ENCODE data around the gene COPG2. TPM values are rescaled to one million over a fixed set of nuclear protein-coding genes. Genes with fewer than 3 reads are reported as not detected.

COPG2 gene
- total and polyA plus RNA-seq, 2 of the 13 experiments (the other 11 are each of a cell fraction or from before 2014, with no cell fraction given) = 14.1 to 17.7 TPM

DNA sequence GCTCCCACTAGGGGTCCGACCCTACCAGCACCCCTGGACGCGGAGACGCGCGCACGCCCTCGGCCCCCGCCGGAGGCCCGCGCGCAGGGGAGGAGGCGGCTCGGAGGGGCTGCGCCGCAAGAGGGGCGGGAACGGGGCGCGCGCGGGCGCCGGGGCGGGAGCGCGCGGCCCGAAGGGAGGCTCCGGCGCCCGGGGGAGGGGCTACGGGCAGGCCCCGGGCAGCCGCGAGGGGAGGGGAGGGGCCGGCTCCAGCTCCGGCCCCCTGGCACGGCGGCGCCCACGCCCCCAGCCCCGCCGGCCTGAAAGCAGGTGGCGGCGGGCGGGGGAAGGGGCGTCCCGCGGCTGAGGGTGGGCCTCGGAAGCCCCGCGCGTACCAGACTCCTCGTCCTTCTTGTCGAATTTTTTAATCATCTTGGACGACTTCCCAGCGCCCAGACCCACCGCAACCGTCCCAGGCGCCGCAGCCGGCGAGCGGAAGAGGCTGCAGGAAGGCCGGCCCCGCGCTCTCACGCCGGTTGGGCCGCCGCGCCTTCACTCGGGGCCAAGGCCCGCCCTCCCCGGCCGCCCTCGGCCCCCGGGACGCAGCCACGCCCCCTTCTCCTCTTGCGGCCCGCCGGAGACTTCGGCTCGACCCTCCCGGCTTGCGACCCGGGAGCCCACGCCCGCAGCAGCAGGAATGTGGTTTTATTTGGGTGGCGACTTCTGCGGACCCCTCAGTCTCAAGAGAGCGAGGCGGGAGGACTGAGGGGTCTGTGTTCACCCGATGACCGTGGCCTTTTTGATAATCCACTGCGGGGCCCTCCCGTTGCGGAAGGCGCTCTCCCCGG lies at the start of gene COPG2 (continued):
- TF ChIP-seq, protein P1, sequence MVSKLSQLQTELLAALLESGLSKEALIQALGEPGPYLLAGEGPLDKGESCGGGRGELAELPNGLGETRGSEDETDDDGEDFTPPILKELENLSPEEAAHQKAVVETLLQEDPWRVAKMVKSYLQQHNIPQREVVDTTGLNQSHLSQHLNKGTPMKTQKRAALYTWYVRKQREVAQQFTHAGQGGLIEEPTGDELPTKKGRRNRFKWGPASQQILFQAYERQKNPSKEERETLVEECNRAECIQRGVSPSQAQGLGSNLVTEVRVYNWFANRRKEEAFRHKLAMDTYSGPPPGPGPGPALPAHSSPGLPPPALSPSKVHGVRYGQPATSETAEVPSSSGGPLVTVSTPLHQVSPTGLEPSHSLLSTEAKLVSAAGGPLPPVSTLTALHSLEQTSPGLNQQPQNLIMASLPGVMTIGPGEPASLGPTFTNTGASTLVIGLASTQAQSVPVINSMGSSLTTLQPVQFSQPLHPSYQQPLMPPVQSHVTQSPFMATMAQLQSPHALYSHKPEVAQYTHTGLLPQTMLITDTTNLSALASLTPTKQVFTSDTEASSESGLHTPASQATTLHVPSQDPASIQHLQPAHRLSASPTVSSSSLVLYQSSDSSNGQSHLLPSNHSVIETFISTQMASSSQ (IDR thresholded peaks at IDR 0.05; ENCODE audit: low read depth) = no peak
- TF ChIP-seq, protein P1 (CRISPR knock-in tag; IDR thresholded peaks at IDR 0.05; ENCODE audit: borderline replicate concordance) = no peak
- TF ChIP-seq CCAR2 (optimal IDR thresholded peaks at IDR 0.05; ENCODE audit: low read depth, low read length) = no peak
- no peak for TF ChIP-seq GATA4 (IDR thresholded peaks at IDR 0.05; ENCODE audit: borderline replicate concordance, low read depth)
- TF ChIP-seq MZF1 (CRISPR knock-in tag; IDR thresholded peaks at IDR 0.05; ENCODE audit: borderline replicate concordance) = no peak
- no peak for TF ChIP-seq EED (CRISPR knock-in tag; IDR thresholded peaks at IDR 0.05)
- TF ChIP-seq SSRP1 (CRISPR knock-in tag; IDR thresholded peaks at IDR 0.05) = no peak
- TF ChIP-seq ZBTB1 (CRISPR knock-in tag; IDR thresholded peaks at IDR 0.05; ENCODE audit: borderline replicate concordance) = no peak
- no peak for TF ChIP-seq CC2D1A (CRISPR knock-in tag; IDR thresholded peaks at IDR 0.05)
- TF ChIP-seq, protein P2, sequence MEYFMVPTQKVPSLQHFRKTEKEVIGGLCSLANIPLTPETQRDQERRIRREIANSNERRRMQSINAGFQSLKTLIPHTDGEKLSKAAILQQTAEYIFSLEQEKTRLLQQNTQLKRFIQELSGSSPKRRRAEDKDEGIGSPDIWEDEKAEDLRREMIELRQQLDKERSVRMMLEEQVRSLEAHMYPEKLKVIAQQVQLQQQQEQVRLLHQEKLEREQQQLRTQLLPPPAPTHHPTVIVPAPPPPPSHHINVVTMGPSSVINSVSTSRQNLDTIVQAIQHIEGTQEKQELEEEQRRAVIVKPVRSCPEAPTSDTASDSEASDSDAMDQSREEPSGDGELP (IDR thresholded peaks at IDR 0.05; ENCODE audit: borderline replicate concordance, low read depth) = no peak
- TF ChIP-seq ZBTB7A (CRISPR knock-in tag; IDR thresholded peaks at IDR 0.05) = no peak
- TF ChIP-seq, protein P3, sequence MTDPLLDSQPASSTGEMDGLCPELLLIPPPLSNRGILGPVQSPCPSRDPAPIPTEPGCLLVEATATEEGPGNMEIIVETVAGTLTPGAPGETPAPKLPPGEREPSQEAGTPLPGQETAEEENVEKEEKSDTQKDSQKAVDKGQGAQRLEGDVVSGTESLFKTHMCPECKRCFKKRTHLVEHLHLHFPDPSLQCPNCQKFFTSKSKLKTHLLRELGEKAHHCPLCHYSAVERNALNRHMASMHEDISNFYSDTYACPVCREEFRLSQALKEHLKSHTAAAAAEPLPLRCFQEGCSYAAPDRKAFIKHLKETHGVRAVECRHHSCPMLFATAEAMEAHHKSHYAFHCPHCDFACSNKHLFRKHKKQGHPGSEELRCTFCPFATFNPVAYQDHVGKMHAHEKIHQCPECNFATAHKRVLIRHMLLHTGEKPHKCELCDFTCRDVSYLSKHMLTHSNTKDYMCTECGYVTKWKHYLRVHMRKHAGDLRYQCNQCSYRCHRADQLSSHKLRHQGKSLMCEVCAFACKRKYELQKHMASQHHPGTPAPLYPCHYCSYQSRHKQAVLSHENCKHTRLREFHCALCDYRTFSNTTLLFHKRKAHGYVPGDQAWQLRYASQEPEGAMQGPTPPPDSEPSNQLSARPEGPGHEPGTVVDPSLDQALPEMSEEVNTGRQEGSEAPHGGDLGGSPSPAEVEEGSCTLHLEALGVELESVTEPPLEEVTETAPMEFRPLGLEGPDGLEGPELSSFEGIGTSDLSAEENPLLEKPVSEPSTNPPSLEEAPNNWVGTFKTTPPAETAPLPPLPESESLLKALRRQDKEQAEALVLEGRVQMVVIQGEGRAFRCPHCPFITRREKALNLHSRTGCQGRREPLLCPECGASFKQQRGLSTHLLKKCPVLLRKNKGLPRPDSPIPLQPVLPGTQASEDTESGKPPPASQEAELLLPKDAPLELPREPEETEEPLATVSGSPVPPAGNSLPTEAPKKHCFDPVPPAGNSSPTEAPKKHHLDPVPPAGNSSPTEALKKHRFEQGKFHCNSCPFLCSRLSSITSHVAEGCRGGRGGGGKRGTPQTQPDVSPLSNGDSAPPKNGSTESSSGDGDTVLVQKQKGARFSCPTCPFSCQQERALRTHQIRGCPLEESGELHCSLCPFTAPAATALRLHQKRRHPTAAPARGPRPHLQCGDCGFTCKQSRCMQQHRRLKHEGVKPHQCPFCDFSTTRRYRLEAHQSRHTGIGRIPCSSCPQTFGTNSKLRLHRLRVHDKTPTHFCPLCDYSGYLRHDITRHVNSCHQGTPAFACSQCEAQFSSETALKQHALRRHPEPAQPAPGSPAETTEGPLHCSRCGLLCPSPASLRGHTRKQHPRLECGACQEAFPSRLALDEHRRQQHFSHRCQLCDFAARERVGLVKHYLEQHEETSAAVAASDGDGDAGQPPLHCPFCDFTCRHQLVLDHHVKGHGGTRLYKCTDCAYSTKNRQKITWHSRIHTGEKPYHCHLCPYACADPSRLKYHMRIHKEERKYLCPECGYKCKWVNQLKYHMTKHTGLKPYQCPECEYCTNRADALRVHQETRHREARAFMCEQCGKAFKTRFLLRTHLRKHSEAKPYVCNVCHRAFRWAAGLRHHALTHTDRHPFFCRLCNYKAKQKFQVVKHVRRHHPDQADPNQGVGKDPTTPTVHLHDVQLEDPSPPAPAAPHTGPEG (CRISPR knock-in tag; IDR thresholded peaks at IDR 0.05) = no peak
- TF ChIP-seq ZNF207 (IDR thresholded peaks at IDR 0.05; ENCODE audit: borderline replicate concordance) = no peak
- TF ChIP-seq PTBP1 (IDR thresholded peaks at IDR 0.05; ENCODE audit: low read depth, low read length, poor library complexity, severe bottlenecking) = no peak
- TF ChIP-seq, protein P4, sequence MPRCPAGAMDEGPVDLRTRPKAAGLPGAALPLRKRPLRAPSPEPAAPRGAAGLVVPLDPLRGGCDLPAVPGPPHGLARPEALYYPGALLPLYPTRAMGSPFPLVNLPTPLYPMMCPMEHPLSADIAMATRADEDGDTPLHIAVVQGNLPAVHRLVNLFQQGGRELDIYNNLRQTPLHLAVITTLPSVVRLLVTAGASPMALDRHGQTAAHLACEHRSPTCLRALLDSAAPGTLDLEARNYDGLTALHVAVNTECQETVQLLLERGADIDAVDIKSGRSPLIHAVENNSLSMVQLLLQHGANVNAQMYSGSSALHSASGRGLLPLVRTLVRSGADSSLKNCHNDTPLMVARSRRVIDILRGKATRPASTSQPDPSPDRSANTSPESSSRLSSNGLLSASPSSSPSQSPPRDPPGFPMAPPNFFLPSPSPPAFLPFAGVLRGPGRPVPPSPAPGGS (CRISPR knock-in tag; IDR thresholded peaks at IDR 0.05) = no peak
- TF ChIP-seq MYNN (CRISPR knock-in tag; IDR thresholded peaks at IDR 0.05; ENCODE audit: low read depth) = no peak
- TF ChIP-seq ATF7-NPFF (CRISPR knock-in tag; IDR thresholded peaks at IDR 0.05; ENCODE audit: low read depth) = peak; percentile 60
